Measurements from ENCODE around the gene A4GALT. TPM values are rescaled to one million over a fixed set of nuclear protein-coding genes. Genes with fewer than 3 reads are reported as not detected.

The A4GALT gene
- total and polyA plus RNA-seq, 2 experiments from 2014 or later: 7.0 to 16.2 TPM

GRCh38 chr22:42766860-42767259 is 46.2 kb upstream of the A4GALT start:
- Histone ChIP-seq H3K9me2 (ENCODE audit: insufficient read depth) (no peaks in the 10 kb centered on the region), H4K20me1 (replicated peaks; ENCODE audit: insufficient read depth) (no peaks in the 10 kb centered on the region), H3K4me1 (ENCODE audit: insufficient read depth) (no peaks in the 10 kb centered on the region), H3K4me2 (no peak overlapping the region), H3K36me3 (ENCODE audit: insufficient read depth) (no peaks in the 10 kb centered on the region), H3K27ac (ENCODE audit: low read depth) (no peak overlapping the region), H3K27me3 (ENCODE audit: insufficient read depth) (no peaks in the 10 kb centered on the region), H2AFZ (no peak overlapping the region), H3K4me3 (no peak overlapping the region), H3K79me2 (replicated peaks; ENCODE audit: insufficient read depth) (no peaks in the 10 kb centered on the region), H3F3A (replicated peaks; ENCODE audit: low read depth) (no peaks in the 10 kb centered on the region)
- H3K27ac Mint-ChIP-seq: no peak overlapping the region
- H3K9me3 Mint-ChIP-seq: no peaks in the 10 kb centered on the region
- H3K27me3 Mint-ChIP-seq (ENCODE audit: insufficient read depth, low read depth, poor library complexity): peaks cover 4% of the 10 kb centered on the region
- no peak overlapping the region for H3K4me3 Mint-ChIP-seq
- DNase-seq (ENCODE audit: low spot score) (no peak), ATAC-seq (no peak)
- TF ChIP-seq STAT1 (IDR thresholded peaks at IDR 0.05; ENCODE audit: unreplicated experiment): no peak
- TF ChIP-seq EZH2phosphoT487 (IDR thresholded peaks at IDR 0.05; ENCODE audit: unreplicated experiment): no peak
- TF ChIP-seq NANOG (IDR thresholded peaks at IDR 0.05; ENCODE audit: borderline replicate concordance): no peak
- TF ChIP-seq, protein P1, sequence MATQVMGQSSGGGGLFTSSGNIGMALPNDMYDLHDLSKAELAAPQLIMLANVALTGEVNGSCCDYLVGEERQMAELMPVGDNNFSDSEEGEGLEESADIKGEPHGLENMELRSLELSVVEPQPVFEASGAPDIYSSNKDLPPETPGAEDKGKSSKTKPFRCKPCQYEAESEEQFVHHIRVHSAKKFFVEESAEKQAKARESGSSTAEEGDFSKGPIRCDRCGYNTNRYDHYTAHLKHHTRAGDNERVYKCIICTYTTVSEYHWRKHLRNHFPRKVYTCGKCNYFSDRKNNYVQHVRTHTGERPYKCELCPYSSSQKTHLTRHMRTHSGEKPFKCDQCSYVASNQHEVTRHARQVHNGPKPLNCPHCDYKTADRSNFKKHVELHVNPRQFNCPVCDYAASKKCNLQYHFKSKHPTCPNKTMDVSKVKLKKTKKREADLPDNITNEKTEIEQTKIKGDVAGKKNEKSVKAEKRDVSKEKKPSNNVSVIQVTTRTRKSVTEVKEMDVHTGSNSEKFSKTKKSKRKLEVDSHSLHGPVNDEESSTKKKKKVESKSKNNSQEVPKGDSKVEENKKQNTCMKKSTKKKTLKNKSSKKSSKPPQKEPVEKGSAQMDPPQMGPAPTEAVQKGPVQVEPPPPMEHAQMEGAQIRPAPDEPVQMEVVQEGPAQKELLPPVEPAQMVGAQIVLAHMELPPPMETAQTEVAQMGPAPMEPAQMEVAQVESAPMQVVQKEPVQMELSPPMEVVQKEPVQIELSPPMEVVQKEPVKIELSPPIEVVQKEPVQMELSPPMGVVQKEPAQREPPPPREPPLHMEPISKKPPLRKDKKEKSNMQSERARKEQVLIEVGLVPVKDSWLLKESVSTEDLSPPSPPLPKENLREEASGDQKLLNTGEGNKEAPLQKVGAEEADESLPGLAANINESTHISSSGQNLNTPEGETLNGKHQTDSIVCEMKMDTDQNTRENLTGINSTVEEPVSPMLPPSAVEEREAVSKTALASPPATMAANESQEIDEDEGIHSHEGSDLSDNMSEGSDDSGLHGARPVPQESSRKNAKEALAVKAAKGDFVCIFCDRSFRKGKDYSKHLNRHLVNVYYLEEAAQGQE (IDR thresholded peaks at IDR 0.05; ENCODE audit: unreplicated experiment): no peak
- TF ChIP-seq, protein P2, sequence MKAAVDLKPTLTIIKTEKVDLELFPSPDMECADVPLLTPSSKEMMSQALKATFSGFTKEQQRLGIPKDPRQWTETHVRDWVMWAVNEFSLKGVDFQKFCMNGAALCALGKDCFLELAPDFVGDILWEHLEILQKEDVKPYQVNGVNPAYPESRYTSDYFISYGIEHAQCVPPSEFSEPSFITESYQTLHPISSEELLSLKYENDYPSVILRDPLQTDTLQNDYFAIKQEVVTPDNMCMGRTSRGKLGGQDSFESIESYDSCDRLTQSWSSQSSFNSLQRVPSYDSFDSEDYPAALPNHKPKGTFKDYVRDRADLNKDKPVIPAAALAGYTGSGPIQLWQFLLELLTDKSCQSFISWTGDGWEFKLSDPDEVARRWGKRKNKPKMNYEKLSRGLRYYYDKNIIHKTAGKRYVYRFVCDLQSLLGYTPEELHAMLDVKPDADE (IDR thresholded peaks at IDR 0.05): no peak
- TF ChIP-seq ZNF114 (CRISPR knock-in tag; IDR thresholded peaks at IDR 0.05): no peak
- TF ChIP-seq CREB1 (CRISPR knock-in tag; IDR thresholded peaks at IDR 0.05; ENCODE audit: low read depth): no peak
- TF ChIP-seq, protein P3, sequence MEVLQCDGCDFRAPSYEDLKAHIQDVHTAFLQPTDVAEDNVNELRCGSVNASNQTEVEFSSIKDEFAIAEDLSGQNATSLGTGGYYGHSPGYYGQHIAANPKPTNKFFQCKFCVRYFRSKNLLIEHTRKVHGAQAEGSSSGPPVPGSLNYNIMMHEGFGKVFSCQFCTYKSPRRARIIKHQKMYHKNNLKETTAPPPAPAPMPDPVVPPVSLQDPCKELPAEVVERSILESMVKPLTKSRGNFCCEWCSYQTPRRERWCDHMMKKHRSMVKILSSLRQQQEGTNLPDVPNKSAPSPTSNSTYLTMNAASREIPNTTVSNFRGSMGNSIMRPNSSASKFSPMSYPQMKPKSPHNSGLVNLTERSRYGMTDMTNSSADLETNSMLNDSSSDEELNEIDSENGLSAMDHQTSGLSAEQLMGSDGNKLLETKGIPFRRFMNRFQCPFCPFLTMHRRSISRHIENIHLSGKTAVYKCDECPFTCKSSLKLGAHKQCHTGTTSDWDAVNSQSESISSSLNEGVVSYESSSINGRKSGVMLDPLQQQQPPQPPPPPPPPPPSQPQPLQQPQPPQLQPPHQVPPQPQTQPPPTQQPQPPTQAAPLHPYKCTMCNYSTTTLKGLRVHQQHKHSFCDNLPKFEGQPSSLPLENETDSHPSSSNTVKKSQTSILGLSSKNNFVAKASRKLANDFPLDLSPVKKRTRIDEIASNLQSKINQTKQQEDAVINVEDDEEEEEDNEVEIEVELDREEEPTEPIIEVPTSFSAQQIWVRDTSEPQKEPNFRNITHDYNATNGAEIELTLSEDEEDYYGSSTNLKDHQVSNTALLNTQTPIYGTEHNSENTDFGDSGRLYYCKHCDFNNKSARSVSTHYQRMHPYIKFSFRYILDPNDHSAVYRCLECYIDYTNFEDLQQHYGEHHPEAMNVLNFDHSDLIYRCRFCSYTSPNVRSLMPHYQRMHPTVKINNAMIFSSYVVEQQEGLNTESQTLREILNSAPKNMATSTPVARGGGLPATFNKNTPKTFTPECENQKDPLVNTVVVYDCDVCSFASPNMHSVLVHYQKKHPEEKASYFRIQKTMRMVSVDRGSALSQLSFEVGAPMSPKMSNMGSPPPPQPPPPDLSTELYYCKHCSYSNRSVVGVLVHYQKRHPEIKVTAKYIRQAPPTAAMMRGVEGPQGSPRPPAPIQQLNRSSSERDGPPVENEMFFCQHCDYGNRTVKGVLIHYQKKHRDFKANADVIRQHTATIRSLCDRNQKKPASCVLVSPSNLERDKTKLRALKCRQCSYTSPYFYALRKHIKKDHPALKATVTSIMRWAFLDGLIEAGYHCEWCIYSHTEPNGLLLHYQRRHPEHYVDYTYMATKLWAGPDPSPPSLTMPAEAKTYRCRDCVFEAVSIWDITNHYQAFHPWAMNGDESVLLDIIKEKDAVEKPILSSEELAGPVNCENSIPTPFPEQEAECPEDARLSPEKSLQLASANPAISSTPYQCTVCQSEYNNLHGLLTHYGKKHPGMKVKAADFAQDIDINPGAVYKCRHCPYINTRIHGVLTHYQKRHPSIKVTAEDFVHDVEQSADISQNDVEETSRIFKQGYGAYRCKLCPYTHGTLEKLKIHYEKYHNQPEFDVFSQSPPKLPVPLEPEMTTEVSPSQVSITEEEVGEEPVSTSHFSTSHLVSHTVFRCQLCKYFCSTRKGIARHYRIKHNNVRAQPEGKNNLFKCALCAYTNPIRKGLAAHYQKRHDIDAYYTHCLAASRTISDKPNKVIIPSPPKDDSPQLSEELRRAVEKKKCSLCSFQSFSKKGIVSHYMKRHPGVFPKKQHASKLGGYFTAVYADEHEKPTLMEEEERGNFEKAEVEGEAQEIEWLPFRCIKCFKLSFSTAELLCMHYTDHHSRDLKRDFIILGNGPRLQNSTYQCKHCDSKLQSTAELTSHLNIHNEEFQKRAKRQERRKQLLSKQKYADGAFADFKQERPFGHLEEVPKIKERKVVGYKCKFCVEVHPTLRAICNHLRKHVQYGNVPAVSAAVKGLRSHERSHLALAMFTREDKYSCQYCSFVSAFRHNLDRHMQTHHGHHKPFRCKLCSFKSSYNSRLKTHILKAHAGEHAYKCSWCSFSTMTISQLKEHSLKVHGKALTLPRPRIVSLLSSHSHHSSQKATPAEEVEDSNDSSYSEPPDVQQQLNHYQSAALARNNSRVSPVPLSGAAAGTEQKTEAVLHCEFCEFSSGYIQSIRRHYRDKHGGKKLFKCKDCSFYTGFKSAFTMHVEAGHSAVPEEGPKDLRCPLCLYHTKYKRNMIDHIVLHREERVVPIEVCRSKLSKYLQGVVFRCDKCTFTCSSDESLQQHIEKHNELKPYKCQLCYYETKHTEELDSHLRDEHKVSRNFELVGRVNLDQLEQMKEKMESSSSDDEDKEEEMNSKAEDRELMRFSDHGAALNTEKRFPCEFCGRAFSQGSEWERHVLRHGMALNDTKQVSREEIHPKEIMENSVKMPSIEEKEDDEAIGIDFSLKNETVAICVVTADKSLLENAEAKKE (CRISPR knock-in tag; IDR thresholded peaks at IDR 0.05): no peak
- TF ChIP-seq CTCF (conservative IDR thresholded peaks at IDR 0.05; ENCODE audit: low read depth in 2 of 2): no peak
- TF ChIP-seq EZH2 (IDR thresholded peaks at IDR 0.05; ENCODE audit: low read depth, unreplicated experiment): no peak
- no peak for TF ChIP-seq ZNF331 (CRISPR knock-in tag; IDR thresholded peaks at IDR 0.05; ENCODE audit: low read depth)
- peaks cover 3% of the 10 kb centered on the region; the same call in 2 of the 3 replicates for H3K4me1 Mint-ChIP-seq
- H3K36me3 Mint-ChIP-seq (ENCODE audit: low read depth): no peaks in the 10 kb centered on the region
